Measurements from ENCODE around the gene TAMALIN.

- TF ChIP-seq POLR2A (IDR thresholded peaks at IDR 0.05) (no peak), EP300 (IDR thresholded peaks at IDR 0.05) (no peak)
Measured at GRCh38 chr12:52019113-52019770, 12.5 kb downstream of the TAMALIN start.

Measured in ovary (tissue), 1 donor.